SU-DHL-6 (cell line): ENCODE measurements around the gene LTBP2.

Experiments used
- H2AFZ ChIP-seq: fragments of 200-600 bp; sonication (generic); 2 replicates; pipeline ENCODE4 v1.6.1; 2014; ENCODE audit warnings: low read depth, mild to moderate bottlenecking, moderate library complexity, mixed read lengths, antibody characterized with exemption, low read length; ENCODE audit not compliant: severe bottlenecking
- H3F3A ChIP-seq: fragments of 200-600 bp; shearing (Covaris generic); 2 replicates; pipeline ENCODE4 v1.6.0; 2016; ENCODE audit warnings: antibody characterized with exemption, mild to moderate bottlenecking; ENCODE audit not compliant: insufficient read depth
- H3K27ac ChIP-seq: fragments of 200-600 bp; sonication (generic); 2 replicates; pipeline ENCODE4 v1.5.1; 2016; ENCODE audit warnings: low read depth, mild to moderate bottlenecking, low read length, moderate library complexity, mixed read lengths
- H3K27me3 ChIP-seq: fragments of 200-600 bp; sonication (generic), shearing (Covaris generic); 2 replicates; pipeline ENCODE4 v1.6.0; 2014; ENCODE audit warnings: mild to moderate bottlenecking, low read length
- H3K36me3 ChIP-seq: fragments of 200-600 bp; sonication (generic); 2 replicates; pipeline ENCODE4 v1.6.1; 2014; ENCODE audit warnings: mild to moderate bottlenecking, low read length, mixed read lengths
- H3K4me2 ChIP-seq: fragments of 300-600, 200-600 bp; shearing (Covaris generic), sonication (generic); 2 replicates; pipeline ENCODE4 v1.6.0; 2014; ENCODE audit warnings: low read length, low read depth, mild to moderate bottlenecking; ENCODE audit not compliant: poor library complexity, severe bottlenecking
- H3K4me3 ChIP-seq: fragments of 200-600 bp; sonication (generic); 2 replicates; pipeline ENCODE4 v1.5.1; 2014; ENCODE audit warnings: antibody characterized with exemption, low read length, mild to moderate bottlenecking, mixed read lengths; ENCODE audit not compliant: insufficient read depth, poor library complexity, severe bottlenecking
- H3K79me2 ChIP-seq: fragments of 200-600 bp; sonication (generic); 2 replicates; pipeline ENCODE4 v1.6.1; 2014; ENCODE audit warnings: mild to moderate bottlenecking, low read length, moderate library complexity; ENCODE audit not compliant: insufficient read depth
- H3K9ac ChIP-seq: fragments of 200-600 bp; sonication (generic); 2 replicates; pipeline ENCODE4 v1.7.0; 2014; ENCODE audit warnings: mild to moderate bottlenecking, low read length
- H3K9me2 ChIP-seq: fragments of 200-600 bp; sonication (generic); replicated peaks from 2 replicates; pipeline ENCODE4 v1.6.1; 2014; ENCODE audit warnings: low read length; ENCODE audit not compliant: insufficient read depth
- H3K9me3 ChIP-seq: fragments of 200-600 bp; sonication (generic); 2 replicates; pipeline ENCODE4 v1.6.1; 2014; ENCODE audit warnings: low read length, mixed read lengths; ENCODE audit not compliant: insufficient read depth
- H4K20me1 ChIP-seq: fragments of 200-600 bp; sonication (generic); 2 replicates; pipeline ENCODE4 v1.6.1; 2014; ENCODE audit warnings: low read depth, mild to moderate bottlenecking, antibody characterized with exemption, low read length, moderate library complexity, mixed read lengths
- CTCF ChIP-seq: fragments of 200-600 bp; sonication (generic); IDR thresholded peaks from one replicate; pipeline ENCODE4 v1.5.1; 2017; ENCODE audit warnings: antibody characterized with exemption, mild to moderate bottlenecking, low read length, moderate library complexity; ENCODE audit not compliant: insufficient read depth, poor library complexity, severe bottlenecking
- EZH2phosphoT487 ChIP-seq: fragments of 200-600 bp; sonication (generic), shearing (Covaris generic); conservative IDR thresholded peaks from 2 replicates; pipeline ENCODE4 v1.6.1; 2018; ENCODE audit warnings: mild to moderate bottlenecking, antibody characterized with exemption, low read length, moderate library complexity, mixed read lengths

Gene LTBP2

GRCh38 chr14:74491956-74492775 is 119.9 kb downstream of the LTBP2 start:
- H3K27me3 ChIP-seq = no peaks in the 10 kb centered on the region
- TF ChIP-seq CTCF (peak; percentile 32), EZH2phosphoT487 (no peak)
- H3K79me2 ChIP-seq = no peaks in the 10 kb centered on the region
- H3K9ac ChIP-seq = peak overlapping the region; percentile 68
- no peaks in the 10 kb centered on the region for H4K20me1 ChIP-seq
- no peak overlapping the region for H3K27ac ChIP-seq
- H3K9me2 ChIP-seq = no peaks in the 10 kb centered on the region
- no peaks in the 10 kb centered on the region for H3K9me3 ChIP-seq
- peak overlapping the region; percentile 88 for H3K4me3 ChIP-seq
- peak overlapping the region; percentile 84 for H3K4me2 ChIP-seq
- no peaks in the 10 kb centered on the region for H3K36me3 ChIP-seq
- no peaks in the 10 kb centered on the region for H3F3A ChIP-seq
- peak overlapping the region; percentile 94 for H2AFZ ChIP-seq

- TF ChIP-seq CTCF (no peak), EZH2phosphoT487 (no peak)
- Histone ChIP-seq H3K27ac (no peak overlapping the region), H3K4me2 (no peak overlapping the region), H3F3A (no peaks in the 10 kb centered on the region), H3K4me3 (no peak overlapping the region), H3K9ac (no peak overlapping the region), H3K36me3 (no peaks in the 10 kb centered on the region), H3K9me2 (no peaks in the 10 kb centered on the region), H2AFZ (no peak overlapping the region), H3K79me2 (no peaks in the 10 kb centered on the region), H4K20me1 (no peaks in the 10 kb centered on the region), H3K27me3 (no peaks in the 10 kb centered on the region), H3K9me3 (no peaks in the 10 kb centered on the region)
Measured at GRCh38 chr14:74490486-74490885, 121.6 kb downstream of the LTBP2 start.

GRCh38 chr14:74488786-74489397 is 123.1 kb downstream of the LTBP2 start:
- no peaks in the 10 kb centered on the region for H3K9me2 ChIP-seq
- no peak for TF ChIP-seq CTCF
- no peaks in the 10 kb centered on the region for H3K9me3 ChIP-seq
- no peak overlapping the region for H3K4me2 ChIP-seq
- H3K36me3 ChIP-seq = no peaks in the 10 kb centered on the region
- no peaks in the 10 kb centered on the region for H3F3A ChIP-seq
- H3K79me2 ChIP-seq = no peaks in the 10 kb centered on the region
- no peak overlapping the region for H3K27ac ChIP-seq
- H3K27me3 ChIP-seq = no peaks in the 10 kb centered on the region
- H3K4me3 ChIP-seq = no peak overlapping the region
- no peak overlapping the region for H3K9ac ChIP-seq
- no peak overlapping the region for H2AFZ ChIP-seq
- no peaks in the 10 kb centered on the region for H4K20me1 ChIP-seq
